ENCODE results near the gene APOBEC3F.
"Not testable (repeated sequence)": the region's sequence is repeated elsewhere in the genome, so short reads cannot be mapped to it uniquely, and the experiment has no call there.

Gene APOBEC3F

GRCh38 chr22:39040538-39041296 is at the start of gene APOBEC3F:
TSS of gene APOBEC3F (plus strand) at chr22:39040864. CDS start at chr22:39040961, 97 bp downstream.
- peak in 1 of 2 donors; percentile 67 for DNase-seq (ENCODE audit: low read depth in 2 of 2, low spot score in 1 of 2)

- DNase-seq (ENCODE audit: low read depth in 2 of 2, low spot score in 1 of 2): not testable (repeated sequence)
These were observed 47.7 kb upstream of the APOBEC3F start for GRCh38 chr22:38992871-38993371.

- DNase-seq (ENCODE audit: low read depth in 2 of 2, low spot score in 1 of 2): no peak
These were observed 44.6 kb upstream of the APOBEC3F start for GRCh38 chr22:38996105-38996504.

GRCh38 chr22:38997518-38997917 is 43.1 kb upstream of the APOBEC3F start:
- no peak for DNase-seq (ENCODE audit: low read depth in 2 of 2, low spot score in 1 of 2)

GRCh38 chr22:39003165-39003638 is 37.5 kb upstream of the APOBEC3F start:
- DNase-seq (ENCODE audit: low read depth in 2 of 2, low spot score in 1 of 2): peak; percentile 47 to 58

GRCh38 chr22:39007177-39007576 is 33.5 kb upstream of the APOBEC3F start:
- DNase-seq (ENCODE audit: low read depth in 2 of 2, low spot score in 1 of 2): no peak

- not testable (repeated sequence) for DNase-seq (ENCODE audit: low read depth in 2 of 2, low spot score in 1 of 2)
These were observed 32.3 kb upstream of the APOBEC3F start for GRCh38 chr22:39008271-39008850.

- no peak for DNase-seq (ENCODE audit: low read depth in 2 of 2, low spot score in 1 of 2)
These were observed 29.7 kb upstream of the APOBEC3F start for GRCh38 chr22:39010946-39011345.

- DNase-seq (ENCODE audit: low read depth in 2 of 2, low spot score in 1 of 2): no peak
These were observed 27.8 kb upstream of the APOBEC3F start for GRCh38 chr22:39012533-39013511.

GRCh38 chr22:39013561-39013941 is 27.1 kb upstream of the APOBEC3F start:
- not testable (repeated sequence) for DNase-seq (ENCODE audit: low read depth in 2 of 2, low spot score in 1 of 2)

- DNase-seq (ENCODE audit: low read depth in 2 of 2, low spot score in 1 of 2): peak; percentile 40 to 76
These were observed 26.5 kb upstream of the APOBEC3F start, which contains the start of gene APOBEC3C for GRCh38 chr22:39013942-39014722. TSS of gene APOBEC3C (plus strand) at chr22:39014257. CDS start at chr22:39014363, 106 bp downstream.

- not testable (repeated sequence) for DNase-seq (ENCODE audit: low read depth in 2 of 2, low spot score in 1 of 2)
These were observed 25.9 kb upstream of the APOBEC3F start for GRCh38 chr22:39014723-39015121.

GRCh38 chr22:39016592-39016991 is 24.1 kb upstream of the APOBEC3F start:
- DNase-seq (ENCODE audit: low read depth in 2 of 2, low spot score in 1 of 2): no peak

- no peak for DNase-seq (ENCODE audit: low read depth in 2 of 2, low spot score in 1 of 2)
These were observed 22.9 kb upstream of the APOBEC3F start for GRCh38 chr22:39017596-39018365.

- DNase-seq (ENCODE audit: low read depth in 2 of 2, low spot score in 1 of 2): not testable (repeated sequence)
These were observed 20.5 kb upstream of the APOBEC3F start for GRCh38 chr22:39020021-39020651.

GRCh38 chr22:39021552-39022250 is 19.0 kb upstream of the APOBEC3F start:
- DNase-seq (ENCODE audit: low read depth in 2 of 2, low spot score in 1 of 2): no peak

- DNase-seq (ENCODE audit: low read depth in 2 of 2, low spot score in 1 of 2): no peak
These were observed 15.9 kb upstream of the APOBEC3F start for GRCh38 chr22:39024519-39025308.
